A673 (cell line): ENCODE results near the gene GRB7. TPM values are rescaled to one million over a fixed set of nuclear protein-coding genes. Genes with fewer than 3 reads are reported as not detected.

ENCODE experiments used
- BruUV-seq: library from RNA; stranded (reverse); fragments of 400-500 nt; replicated peaks from 2 replicates; lab custom pipeline; 2021; lab: Mats Ljungman, UMichigan
- CTCF ChIA-PET: fragments of 300-600 bp; sonication (Branson Sonifier 250); formaldehyde crosslinking; loops from one replicate; lab custom pipeline; 2022; ENCODE audit warnings: antibody characterized with exemption; lab: Charles Lee
- POLR2A ChIA-PET: fragments of 300-600 bp; sonication (Branson Sonifier 250); formaldehyde crosslinking; loops from one replicate; lab custom pipeline; 2022; ENCODE audit warnings: antibody characterized with exemption; ENCODE audit not compliant: low non-redundant PET; lab: Charles Lee
- DNase-seq: peaks from one replicate; pipeline ENCODE4 v3.0.0-alpha.2; 2015; ENCODE audit warnings: low spot score
- H3K27ac ChIP-seq: fragments of 200-600 bp; sonication (generic); 2 replicates; pipeline ENCODE4 v1.5.1; 2016; ENCODE audit warnings: mixed run types, low read depth, mild to moderate bottlenecking, mixed read lengths, antibody characterized with exemption, low read length; ENCODE audit not compliant: poor library complexity, severe bottlenecking
- H3K27me3 ChIP-seq: fragments of 200-600 bp; sonication (generic); replicated peaks from 2 replicates; pipeline ENCODE4 v1.6.1; 2017; ENCODE audit warnings: mixed run types, low read depth, mild to moderate bottlenecking, mixed read lengths, antibody characterized with exemption, low read length; ENCODE audit not compliant: insufficient read depth, poor library complexity
- H3K36me3 ChIP-seq: fragments of 200-600 bp; sonication (generic); 2 replicates; pipeline ENCODE4 v1.6.1; 2016; ENCODE audit warnings: mixed run types, mild to moderate bottlenecking, mixed read lengths, antibody characterized with exemption, low read length; ENCODE audit not compliant: insufficient read depth, poor library complexity, severe bottlenecking
- H3K4me1 ChIP-seq: fragments of 200-600 bp; sonication (generic); 2 replicates; pipeline ENCODE4 v1.6.1; 2017; ENCODE audit warnings: mixed run types, mild to moderate bottlenecking, mixed read lengths, antibody characterized with exemption, low read length; ENCODE audit not compliant: insufficient read depth, poor library complexity, severe bottlenecking
- H3K4me3 ChIP-seq: fragments of 200-600 bp; sonication (generic); 2 replicates; pipeline ENCODE4 v1.5.1; 2016; ENCODE audit warnings: low read depth, mixed run types, mild to moderate bottlenecking, mixed read lengths, low read length; ENCODE audit not compliant: poor library complexity, severe bottlenecking
- H3K9me3 ChIP-seq: fragments of 200-600 bp; sonication (generic); 2 replicates; pipeline ENCODE4 v1.6.1; 2016; ENCODE audit warnings: mixed run types, low read depth, mild to moderate bottlenecking, mixed read lengths, antibody characterized with exemption, low read length; ENCODE audit not compliant: poor library complexity, severe bottlenecking
- EZH2 ChIP-seq: fragments of 200-600 bp; sonication (generic); IDR thresholded peaks from 2 replicates; pipeline ENCODE4 v1.6.1; 2017; ENCODE audit warnings: borderline replicate concordance, low read depth, mild to moderate bottlenecking, mixed read lengths, antibody characterized with exemption, low read length; ENCODE audit not compliant: poor library complexity, severe bottlenecking
- intact Hi-C: fragments of 100-400 bp; cut with micrococcal nuclease; formaldehyde crosslinking; loops from one replicate; pipeline ENCODE4 v1.10.0; 2022; ENCODE audit not compliant: unreplicated experiment
- total RNA-seq: library from RNA; stranded (reverse); gene quantifications from 2 replicates; pipeline ENCODE4 v1.2.3, GENCODE V29; 2021
- TF ChIP-seq, protein P1 (sequence below): fragments of 300-800, 200-600 bp; sonication (generic); conservative IDR thresholded peaks from 2 replicates; pipeline ENCODE4 v1.5.1; 2017; ENCODE audit warnings: low read depth, mild to moderate bottlenecking, antibody characterized with exemption, low read length, moderate library complexity, mixed read lengths

GRB7 gene
- total RNA-seq, 1 experiment from 2014 or later, result 0.62 TPM

DNA sequence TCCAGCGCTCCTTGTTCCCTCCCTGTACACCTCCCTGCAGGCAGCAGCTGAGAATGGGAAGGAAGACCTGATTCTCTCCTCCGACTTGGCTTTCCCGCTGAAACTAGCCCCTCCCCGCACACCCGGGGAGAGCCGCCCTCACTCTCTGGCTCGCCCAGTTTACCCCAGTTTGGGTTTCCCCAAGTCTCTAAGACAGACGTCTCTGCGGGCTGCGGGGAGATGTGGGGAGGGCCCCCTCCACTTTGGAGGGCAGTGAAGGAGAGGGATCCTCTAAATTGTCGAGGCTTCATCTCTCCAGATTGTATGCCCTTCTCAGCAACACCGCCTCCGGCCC is 797 bp downstream of the GRB7 start:
- CTCF ChIA-PET, result no interaction called here
- Histone ChIP-seq H3K4me1 (no peaks in the 10 kb centered on the region), H3K9me3 (no peaks in the 10 kb centered on the region), H3K27ac (no peak overlapping the region), H3K36me3 (no peaks in the 10 kb centered on the region), H3K4me3 (peak overlapping the region; percentile 37), H3K27me3 (no peaks in the 10 kb centered on the region)
- DNase-seq, result no peak
- no TSS peak for BruUV-seq
- POLR2A ChIA-PET, result no interaction called here
- TF ChIP-seq, protein P1, sequence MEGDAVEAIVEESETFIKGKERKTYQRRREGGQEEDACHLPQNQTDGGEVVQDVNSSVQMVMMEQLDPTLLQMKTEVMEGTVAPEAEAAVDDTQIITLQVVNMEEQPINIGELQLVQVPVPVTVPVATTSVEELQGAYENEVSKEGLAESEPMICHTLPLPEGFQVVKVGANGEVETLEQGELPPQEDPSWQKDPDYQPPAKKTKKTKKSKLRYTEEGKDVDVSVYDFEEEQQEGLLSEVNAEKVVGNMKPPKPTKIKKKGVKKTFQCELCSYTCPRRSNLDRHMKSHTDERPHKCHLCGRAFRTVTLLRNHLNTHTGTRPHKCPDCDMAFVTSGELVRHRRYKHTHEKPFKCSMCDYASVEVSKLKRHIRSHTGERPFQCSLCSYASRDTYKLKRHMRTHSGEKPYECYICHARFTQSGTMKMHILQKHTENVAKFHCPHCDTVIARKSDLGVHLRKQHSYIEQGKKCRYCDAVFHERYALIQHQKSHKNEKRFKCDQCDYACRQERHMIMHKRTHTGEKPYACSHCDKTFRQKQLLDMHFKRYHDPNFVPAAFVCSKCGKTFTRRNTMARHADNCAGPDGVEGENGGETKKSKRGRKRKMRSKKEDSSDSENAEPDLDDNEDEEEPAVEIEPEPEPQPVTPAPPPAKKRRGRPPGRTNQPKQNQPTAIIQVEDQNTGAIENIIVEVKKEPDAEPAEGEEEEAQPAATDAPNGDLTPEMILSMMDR, result no peak
- TF ChIP-seq EZH2, result no peak
- intact Hi-C loops, result no loop called here

DNA sequence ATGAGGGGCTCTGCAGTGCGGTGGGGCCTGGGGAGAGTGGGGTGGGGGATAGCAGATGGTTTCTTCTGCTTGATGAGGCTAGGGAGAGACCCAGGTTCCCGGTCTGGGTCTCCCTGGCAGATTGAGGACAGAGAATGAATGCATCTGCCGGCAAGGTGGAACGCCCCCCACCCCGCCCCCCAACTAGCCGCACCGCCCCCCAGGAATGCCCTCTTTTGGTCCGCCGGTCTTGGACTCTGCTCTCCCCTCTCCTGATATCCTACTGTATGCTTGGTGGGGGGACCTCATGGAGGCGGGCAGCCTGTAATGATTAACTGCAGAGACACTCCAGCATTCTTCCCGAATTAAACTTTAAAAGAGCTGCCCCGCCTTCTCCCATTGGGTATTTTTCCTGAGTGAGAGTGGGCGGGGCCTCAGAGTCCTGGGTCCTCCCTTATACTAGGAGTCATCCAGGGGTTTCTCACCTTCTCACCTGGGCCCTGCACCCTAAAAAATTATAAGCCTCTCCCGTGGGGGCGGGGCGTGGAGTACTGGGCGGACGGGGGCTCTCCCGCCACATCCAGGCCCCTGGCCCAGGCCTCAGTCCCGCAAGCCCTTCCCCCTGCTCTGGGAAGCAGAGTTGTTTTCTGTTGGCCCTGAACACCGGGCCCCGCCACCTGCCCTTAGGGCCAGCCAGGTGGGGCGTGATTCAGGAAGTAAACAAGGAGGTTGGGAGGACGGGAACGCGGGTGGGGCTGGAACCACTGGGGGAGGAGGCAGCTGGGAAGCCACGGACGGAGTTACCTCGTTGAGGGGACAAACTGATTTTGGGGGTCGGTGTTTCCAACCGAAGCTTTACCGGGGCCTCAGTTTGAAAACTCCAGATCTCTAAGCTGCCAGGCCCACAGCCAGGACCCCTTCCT is 1.5 kb downstream of the GRB7 start:
- H3K4me3 ChIP-seq, result peak overlapping the region; percentile 37
- no peak overlapping the region for H3K27ac ChIP-seq
- BruUV-seq, result no TSS peak
- no peaks in the 10 kb centered on the region for H3K4me1 ChIP-seq
- no peaks in the 10 kb centered on the region for H3K36me3 ChIP-seq
- H3K27me3 ChIP-seq, result no peaks in the 10 kb centered on the region
- TF ChIP-seq, protein P1, result no peak
- no peak for TF ChIP-seq EZH2
- H3K9me3 ChIP-seq, result no peaks in the 10 kb centered on the region
- CTCF ChIA-PET, result no interaction called here
- intact Hi-C loops, result no loop called here
- peak; percentile 39 for DNase-seq
- POLR2A ChIA-PET, result no interaction called here

DNA sequence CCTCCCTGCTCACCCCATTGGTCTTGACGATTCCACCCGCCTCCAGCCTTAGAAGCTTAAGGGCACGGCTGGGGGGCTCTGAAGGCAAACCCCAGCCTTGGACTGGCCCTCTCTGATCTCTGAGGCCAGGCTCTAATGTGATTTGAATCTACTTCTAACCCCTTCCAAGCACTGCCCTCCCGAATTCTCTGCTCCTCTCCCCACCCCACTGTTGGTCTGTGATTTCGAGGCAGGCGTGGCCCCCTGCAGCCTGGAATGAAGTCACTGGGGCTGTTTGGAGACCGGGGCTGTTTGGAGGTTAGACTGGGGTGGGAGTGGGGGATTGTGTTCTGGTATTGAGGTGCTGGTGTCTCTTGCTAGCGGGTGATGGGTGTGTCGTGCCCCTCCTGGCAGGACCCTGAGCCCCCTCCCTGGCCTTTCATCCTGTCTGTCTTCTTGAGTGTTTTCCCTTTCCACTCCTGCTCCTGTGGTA is 2.2 kb downstream of the GRB7 start:
- H3K27ac ChIP-seq, result no peak overlapping the region
- TF ChIP-seq EZH2, result no peak
- TF ChIP-seq, protein P1, result no peak
- H3K9me3 ChIP-seq, result no peaks in the 10 kb centered on the region
- H3K4me1 ChIP-seq, result no peaks in the 10 kb centered on the region
- no TSS peak for BruUV-seq
- DNase-seq, result no peak
- no peak overlapping the region for H3K4me3 ChIP-seq
- POLR2A ChIA-PET, result no interaction called here
- H3K36me3 ChIP-seq, result no peaks in the 10 kb centered on the region
- H3K27me3 ChIP-seq, result no peaks in the 10 kb centered on the region
- intact Hi-C loops, result no loop called here
- CTCF ChIA-PET, result no interaction called here
